HG03521 (cell line): ENCODE data around the gene SEMA3D.

ENCODE experiments used
- ATAC-seq: cut with Tn5 transposase; IDR thresholded peaks from one replicate; pipeline ENCODE4 v1.9.1; 2021; ENCODE audit warnings: mild to moderate bottlenecking, moderate library complexity; ENCODE audit not compliant: unreplicated experiment

The SEMA3D gene

DNA sequence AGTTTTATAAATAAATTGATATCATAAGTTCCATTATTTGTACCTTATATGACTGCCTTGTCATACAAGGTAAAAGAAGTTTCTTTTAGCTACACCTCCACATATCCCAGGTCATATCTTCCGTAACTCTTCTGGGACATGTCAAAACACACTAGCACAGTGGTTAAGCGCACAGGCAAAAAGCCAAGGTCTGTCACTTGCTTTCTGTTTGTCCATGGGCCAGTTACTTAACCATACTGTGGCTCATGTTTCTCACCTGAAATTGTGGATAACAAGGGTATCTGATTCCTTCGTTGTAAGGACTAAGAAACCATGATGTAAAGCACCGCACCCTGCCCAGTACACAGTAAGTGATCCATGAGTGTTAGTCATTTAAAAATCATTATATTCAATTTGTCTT is 56.2 kb downstream of the SEMA3D start:
- no peak for ATAC-seq

GRCh38 chr7:85126383-85126782 is 60.5 kb downstream of the SEMA3D start:
- ATAC-seq: no peak

- no peak for ATAC-seq
Observed at GRCh38 chr7:85125651-85126131, 61.2 kb downstream of the SEMA3D start.

DNA sequence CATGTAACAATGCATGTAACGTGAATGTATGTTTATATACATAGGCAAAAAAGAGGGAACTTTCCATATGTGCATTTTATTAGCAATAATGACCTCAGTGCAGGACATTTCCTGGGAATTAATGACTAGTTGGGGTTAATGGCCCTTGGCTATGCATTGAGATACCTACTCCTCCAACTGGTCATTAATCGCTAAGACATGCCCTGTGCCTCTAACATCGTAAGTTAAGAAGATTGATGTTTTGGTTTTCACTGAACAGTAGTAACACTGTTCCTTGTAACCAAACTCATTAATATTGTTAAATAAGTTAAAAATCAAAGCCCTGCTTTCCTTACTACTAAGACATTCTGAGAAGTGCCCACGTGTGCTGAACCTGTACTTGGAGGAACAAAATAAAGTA is 61.7 kb downstream of the SEMA3D start:
- ATAC-seq: no peak

- ATAC-seq: no peak
Observed at GRCh38 chr7:85119934-85120333, 66.9 kb downstream of the SEMA3D start.

DNA sequence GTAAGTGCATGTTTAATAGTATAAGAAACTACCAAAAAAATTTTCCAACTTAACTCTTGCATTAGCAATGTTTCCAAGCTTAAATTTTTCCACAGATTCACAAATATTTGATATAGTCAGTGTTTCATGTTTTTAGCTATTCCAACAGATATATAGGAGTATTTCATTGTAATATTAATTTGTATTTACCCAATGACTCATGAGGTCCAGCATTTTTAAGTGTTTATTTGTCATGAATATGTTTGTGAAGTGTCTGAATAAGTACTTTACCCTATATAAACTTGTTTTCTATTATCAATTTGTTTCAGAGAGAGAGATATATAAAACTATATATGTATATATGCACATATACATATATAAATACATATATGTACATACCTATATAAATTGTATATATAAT is 71.0 kb downstream of the SEMA3D start:
- ATAC-seq: no peak

DNA sequence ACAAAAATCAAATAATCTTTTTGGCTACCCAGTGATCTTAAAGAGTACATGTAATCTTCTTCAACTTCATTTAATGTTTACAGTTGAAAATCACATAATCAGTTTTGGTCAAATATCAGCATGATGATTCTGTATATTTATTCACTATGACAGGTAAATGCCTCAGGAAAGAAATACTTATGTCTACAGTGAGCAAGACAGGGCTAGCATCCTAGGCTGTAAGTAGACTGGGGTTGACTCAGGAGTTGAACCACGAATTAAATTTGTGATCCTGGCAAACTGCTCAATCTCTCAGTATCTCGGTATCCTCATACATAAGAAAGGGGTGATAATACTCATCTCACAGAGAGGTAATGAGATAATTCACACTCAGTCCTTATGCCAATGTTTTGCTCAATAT is 71.8 kb downstream of the SEMA3D start:
- no peak for ATAC-seq

DNA sequence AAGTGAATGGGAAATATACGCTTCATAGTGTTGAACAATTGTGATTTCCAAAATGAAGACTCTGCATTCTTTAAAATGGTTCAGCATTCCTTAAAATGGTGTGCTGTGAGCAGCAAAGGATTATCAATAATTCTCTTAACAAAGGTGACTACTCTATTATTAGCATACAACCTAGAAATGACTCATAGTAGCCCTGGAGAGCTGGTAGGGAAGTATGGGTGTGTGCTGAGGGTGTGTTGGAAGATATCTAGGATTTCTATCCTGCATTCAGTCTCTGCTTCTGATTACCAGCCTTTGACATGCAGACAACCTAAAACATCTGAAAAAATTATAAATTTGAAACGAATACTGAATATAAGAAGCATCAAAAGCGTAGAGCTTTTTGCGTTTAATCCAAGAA is 72.5 kb downstream of the SEMA3D start:
- ATAC-seq: no peak

DNA sequence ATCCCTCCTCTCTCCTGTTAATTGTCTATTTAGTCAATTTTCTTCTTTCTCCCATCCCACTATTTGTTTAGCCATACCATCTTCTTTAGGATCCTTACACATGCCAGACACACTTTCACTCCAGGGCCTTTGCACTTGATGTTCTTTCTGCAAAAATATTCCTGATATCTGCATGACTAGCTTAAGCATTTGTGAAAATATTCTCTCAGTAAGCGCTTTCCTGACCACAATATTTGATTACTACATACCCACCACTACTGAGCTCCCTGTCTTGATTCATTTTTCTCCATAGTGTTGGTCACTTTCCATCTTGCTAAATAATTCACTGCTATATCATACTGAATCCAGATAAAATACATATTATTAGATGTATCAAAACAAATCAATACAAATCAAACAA is 75.1 kb downstream of the SEMA3D start:
- no peak for ATAC-seq

DNA sequence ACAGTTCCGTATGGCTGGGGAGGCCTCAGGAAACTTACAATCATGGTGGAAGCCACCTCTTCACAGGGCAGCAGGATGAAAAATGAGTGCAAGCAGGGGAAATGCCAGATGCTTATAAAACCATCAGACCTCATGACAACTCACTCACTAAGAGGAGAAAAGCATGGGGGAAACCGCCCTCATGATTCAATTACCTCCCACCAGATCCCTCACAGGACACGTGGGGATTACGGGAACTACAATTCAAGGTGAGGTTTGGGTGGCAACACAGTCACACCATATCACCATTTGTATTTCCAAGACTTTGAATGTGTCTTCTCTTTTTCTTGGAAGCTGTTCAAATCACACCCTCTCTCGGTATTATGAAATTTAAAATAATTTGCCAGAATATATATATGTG is 80.1 kb downstream of the SEMA3D start:
- ATAC-seq: no peak

GRCh38 chr7:85104432-85105205 is 82.2 kb downstream of the SEMA3D start:
- no peak for ATAC-seq

- no peak for ATAC-seq
Observed at GRCh38 chr7:85103962-85104361, 82.9 kb downstream of the SEMA3D start.

DNA sequence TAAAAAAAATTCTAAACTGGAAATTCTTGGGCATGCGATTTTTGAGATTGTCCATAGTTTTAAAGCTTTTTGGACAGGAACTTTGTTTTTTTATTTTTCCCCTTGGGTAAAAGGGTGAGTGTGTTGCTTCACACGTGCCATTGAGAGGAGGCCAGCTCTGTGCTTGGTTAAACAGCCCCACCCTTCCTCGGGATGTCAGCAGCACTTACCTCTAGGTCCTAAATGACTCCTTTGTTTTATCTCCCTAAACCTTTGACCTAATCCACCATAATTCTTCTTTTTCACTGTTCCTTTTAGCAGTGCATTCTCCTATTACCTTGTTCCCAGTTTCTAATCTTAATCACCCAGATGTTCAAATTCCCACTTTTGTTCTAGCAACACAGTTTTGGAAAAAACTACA is 83.5 kb downstream of the SEMA3D start:
- ATAC-seq: no peak

DNA sequence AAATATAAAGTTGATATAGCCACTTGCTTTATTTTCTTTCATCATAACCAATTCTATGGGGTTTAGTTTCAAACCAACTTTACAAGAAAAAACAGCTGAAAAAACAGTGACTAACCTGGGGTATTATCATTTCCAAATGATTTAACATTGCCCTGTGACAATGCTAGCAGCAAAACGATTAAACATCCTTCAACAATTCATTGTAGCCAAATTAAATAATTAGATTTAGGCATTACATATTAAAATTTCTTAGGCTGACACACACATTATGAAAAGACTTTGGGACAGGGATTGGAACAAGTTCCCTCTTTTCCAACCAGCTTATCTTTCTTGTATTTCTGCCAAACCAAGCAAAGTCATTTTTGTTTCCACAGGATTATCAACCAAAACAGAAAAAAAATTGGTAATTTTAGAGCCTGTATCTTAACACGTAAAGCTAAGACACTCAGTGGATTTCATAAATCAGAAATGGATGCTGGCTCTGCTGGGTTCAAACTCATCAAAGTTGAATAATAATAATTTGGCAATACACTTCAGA is 84.0 kb downstream of the SEMA3D start:
- ATAC-seq: no peak

- no peak for ATAC-seq
Observed at GRCh38 chr7:85101347-85101746, 85.5 kb downstream of the SEMA3D start.

- ATAC-seq: no peak
Observed at GRCh38 chr7:85097844-85098243, 89.0 kb downstream of the SEMA3D start.

- ATAC-seq: no peak
Observed at GRCh38 chr7:85095806-85096205, 91.0 kb downstream of the SEMA3D start.

DNA sequence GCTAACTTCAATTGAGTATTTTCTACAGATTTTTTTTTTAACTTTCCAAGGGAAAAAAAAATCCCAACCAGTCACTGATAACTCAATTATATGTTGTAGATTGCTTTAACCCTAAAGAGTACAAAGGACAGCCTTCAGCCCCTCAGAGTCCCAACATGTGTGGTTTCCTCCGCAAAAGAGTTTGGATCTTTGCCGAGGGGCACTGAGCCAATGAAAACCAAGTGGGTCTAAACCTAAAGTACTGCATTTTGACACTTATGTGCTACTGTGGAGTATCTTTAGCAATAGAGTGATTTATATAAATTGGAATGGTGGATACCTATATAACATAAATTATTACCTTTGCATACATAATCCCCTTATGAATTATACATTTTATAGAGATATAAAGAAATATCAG is 91.5 kb downstream of the SEMA3D start:
- ATAC-seq: no peak

GRCh38 chr7:85094046-85094725 is 92.7 kb downstream of the SEMA3D start:
- ATAC-seq: no peak

DNA sequence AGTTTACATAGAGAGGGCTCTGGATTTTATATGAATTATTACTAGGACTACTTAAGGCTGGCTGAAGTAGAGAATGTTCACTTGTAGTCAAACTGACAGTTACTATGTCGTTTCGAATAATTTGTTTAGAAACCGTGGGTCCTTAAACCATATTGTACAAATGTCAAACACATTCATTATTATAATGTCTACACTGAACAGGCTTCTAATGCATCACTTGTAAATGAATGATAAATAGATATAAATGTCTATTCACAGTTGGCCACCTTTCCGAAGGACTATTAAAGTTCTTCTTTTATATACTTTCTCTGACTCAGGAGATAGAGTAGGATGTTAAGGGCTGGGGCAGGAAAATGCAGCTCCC is 95.3 kb downstream of the SEMA3D start:
- no peak for ATAC-seq

DNA sequence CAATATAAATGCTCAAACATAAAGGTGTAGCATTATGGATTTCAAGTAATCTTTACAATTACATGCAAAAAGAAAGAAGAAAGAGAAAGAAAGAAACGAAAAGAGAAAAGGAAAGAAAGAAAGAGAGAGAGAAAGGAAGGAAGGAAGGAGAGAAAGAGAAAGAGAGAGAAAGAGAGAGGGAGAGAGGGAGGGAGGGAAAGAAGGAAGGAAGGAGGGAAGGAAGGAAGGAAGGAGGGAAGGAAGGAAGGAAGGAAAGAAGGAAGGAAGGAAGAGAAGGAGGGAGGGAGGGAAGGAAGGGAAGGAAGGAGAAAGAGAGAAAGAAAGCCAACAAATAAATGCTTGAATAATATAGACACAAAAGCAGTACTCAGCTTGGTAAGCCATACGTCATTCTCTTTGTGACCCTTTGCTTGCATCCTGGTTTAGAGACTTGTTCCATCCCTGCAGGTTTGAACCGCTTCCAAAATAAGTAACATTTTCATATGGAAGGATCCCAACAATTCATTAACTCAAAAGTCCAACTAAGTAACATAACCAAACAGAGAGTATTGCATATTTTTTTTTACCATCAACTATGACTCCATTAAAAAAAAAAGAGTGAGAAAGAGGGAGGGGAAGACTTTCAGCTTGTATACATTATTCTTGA is 95.8 kb downstream of the SEMA3D start:
- ATAC-seq: no peak

- ATAC-seq: no peak
Observed at GRCh38 chr7:85090143-85090542, 96.7 kb downstream of the SEMA3D start.
